GM19043 (cell line): ENCODE measurements around the gene TAF4.

Source experiments
- ATAC-seq: cut with Tn5 transposase; IDR thresholded peaks from one replicate; pipeline ENCODE4 v1.9.1; 2021; ENCODE audit warnings: low read depth; ENCODE audit not compliant: unreplicated experiment

TAF4 gene

DNA sequence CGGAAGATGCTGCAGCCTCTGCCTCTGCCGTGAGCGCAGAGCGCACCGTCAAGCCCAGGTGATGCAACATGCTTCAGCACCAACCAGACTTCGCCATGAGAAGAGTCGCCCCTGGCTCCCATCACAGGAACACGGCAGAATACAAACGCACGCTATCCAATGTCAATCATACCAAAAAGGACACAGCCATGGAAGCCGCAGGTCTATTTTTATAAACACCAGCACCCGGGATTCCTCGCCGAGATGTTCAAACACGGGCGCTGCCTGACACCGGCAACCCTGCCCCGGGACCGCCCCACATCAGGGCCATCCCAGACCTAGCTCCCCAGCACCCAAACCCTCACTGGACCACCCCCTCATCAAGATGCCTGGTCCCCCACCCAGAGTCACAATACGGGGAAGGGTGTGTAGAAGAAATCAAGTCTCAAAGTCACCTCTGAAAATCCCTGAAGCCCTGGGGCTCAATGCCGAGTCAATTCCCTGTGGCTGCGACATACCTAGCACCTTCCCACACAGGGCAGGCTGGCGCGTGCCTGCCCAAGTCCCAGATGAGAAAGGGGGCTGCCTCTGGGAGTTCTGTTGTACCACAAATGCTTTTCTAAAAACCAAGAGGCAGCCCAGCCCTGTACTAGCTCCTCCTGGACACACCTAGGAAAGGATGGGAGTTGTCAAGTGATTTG, 17.9 kb downstream of the TAF4 start:
- no peak for ATAC-seq

DNA sequence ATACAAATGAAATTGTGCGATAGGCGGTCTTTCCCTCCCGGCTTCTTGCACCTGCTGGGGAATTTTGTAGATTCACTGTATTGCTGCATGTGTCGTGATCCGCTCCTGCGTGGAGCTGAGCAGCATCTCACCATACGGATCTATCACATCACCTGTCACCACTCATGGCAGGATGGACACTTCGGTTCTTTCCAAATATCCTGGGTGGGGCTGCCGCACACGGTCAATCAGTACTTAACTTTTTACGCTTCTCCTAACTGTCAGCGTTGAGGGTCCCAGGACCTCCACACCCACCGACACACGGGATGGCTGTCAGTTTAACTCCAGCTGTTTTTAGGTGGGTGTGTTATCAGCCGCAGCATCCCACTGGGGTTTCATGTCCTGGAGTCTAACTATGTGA, 19.2 kb downstream of the TAF4 start:
- ATAC-seq = no peak

DNA sequence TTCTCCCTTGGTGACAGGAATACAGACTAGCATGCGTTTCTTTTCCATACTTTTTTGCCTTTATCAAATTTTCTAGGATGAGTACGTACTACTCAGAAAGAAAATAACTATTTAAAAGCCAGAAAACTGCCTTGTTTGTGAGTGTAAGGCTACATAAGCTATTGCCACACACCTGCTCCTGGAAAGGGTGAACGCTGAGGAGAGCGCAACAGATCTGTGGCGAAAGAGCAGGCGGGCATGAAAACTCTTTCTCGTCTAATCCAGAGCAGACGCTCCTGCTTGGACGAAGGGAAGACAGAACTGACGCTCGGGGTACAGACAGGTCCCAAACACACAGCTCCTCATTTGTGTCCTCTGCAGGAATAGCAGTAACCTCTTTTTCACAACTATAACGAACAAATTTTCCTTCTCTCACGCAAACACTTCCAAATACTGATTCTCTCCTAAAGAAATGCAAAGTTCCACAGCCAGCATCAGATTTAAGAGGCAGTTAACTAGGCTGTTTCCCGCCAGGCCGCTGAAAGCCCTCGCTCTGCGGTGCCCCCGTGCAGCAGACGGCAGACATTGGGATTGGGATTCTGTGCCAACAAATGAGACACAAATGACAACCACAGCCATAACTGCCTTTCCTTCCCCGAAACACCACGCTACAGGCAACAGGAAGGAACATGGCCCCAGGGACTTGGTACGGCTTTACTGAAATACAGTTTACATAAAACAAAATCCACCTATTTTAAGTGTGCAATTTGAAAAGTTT, 20.0 kb downstream of the TAF4 start:
- no peak for ATAC-seq

DNA sequence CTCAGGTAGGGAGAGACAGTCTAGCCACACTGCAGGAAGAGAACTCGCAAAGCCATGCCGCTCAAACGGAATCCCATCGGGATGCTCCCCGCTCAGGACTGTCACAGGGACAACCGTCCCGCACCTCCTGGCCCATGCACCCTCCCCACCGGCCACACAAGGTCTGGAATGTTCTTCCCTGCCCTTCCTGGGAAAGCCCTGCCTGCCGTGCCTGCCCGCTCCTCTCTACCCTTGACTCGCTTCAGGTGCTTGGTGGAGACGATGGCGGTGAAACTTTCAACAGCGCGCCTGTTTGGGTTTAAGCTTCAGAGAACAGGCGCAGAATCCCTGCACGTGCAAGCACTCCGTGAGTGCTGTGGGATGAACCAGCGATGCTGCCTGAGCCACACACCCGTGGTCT, 20.6 kb downstream of the TAF4 start:
- no peak for ATAC-seq

DNA sequence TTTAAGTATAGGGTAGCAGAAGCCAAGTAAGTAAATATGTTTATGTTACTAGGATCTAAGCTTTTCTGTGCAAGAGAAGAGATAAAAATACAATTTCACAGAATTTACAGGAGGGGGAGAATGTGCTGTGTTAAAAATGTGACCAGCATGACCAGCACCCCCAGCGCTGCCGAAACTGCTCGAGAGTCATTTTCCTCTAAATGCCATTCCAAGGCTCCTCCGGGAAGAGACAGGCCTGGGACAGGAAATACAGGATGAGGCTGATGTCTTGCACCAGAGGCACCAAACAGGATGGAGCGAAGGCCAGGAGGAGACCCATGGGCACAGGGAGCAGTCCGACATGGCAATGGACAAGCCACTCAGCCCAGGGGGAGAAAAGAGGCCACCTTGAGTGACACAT, 21.1 kb downstream of the TAF4 start:
- no peak for ATAC-seq

DNA sequence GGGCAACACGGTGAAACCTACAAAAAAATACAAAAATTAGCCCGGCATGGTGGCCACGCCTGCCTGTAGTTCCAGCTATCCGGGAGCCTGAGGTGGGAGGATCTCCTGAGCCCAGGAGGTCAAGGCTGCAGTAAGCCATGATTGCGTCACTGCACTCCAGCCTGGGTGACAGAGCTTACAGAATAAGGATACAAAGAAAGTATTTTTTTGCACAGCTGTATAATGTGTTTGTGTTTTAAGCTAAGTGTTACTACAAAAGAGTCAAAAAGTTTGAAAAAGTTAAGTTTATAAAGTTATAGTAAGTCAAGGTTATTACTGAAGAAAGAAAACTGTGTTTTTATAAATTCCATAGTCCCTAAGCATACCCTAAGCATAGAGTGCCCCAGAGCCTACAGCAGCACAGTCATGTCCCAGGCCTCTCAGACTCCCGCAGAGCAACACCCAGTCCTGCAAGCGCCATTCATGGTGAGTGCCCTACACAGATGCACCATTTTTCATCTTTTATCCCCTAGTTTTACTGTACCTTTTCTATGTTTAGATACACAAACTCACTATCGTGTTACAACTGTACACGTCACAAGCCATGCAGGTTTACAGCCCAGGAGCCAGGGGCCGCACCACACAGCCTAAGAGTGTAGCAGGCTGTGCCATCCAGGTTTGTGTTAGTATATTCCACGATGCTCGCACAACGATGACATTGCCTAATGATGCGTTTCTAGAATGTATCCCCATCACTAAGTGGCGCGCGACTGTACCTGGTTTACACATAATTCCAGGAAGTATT, 22.4 kb downstream of the TAF4 start:
- ATAC-seq = no peak

DNA sequence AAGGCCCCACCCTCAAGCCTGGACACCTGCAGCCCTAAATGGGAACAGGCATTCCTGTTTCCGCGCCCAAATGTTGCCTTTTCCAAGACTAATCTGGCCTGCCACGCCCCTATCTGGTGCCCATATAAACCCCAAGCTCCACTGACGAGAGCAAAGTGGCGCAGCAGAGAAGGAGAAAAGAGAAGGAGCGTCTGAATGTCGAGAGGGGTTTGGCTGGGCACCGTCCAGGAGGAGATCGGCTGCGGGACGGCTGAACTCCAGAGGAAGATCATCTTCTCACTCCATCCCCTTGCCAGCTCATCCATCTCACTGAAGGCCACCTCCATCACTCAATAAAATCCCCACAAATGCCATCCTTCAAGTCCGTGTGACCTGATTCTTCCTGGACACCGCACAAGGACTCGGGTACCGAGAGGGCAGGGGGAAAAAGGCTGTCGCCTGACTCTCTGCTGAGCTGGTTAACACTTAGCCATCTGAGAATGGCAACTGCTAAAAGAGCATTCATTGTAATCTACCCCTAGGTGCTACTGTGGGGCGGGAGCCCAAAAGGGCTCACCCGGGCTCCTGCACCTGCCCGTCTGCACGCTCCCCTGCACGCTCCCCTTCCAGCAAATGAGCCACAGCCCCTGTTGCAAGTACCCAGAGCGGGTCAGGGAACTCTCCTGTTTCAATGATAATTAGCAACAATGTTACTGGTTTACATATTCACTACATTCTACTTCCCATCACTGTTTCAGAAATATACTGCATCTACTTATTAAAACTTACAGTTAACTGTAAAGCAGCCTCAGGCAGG, 23.5 kb downstream of the TAF4 start:
- no peak for ATAC-seq

DNA sequence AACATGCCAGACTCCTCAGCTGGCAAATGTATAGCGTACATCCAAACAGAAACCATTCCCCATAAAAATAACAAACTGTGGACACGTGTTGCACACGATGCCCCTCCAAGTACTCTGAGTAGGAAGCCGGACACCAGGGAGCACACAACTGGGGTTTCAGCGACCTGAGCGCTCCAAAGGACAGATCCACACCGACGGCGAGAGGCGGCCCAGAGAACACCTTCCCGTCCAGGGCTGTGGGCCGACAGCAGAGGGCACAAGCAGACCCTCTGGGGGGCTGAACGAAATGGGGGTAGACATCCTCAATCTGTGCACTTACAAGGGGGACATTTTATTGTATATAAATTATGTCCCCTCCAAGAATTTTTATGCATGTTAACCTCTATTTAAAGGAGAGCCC, 24.7 kb downstream of the TAF4 start:
- no peak for ATAC-seq

DNA sequence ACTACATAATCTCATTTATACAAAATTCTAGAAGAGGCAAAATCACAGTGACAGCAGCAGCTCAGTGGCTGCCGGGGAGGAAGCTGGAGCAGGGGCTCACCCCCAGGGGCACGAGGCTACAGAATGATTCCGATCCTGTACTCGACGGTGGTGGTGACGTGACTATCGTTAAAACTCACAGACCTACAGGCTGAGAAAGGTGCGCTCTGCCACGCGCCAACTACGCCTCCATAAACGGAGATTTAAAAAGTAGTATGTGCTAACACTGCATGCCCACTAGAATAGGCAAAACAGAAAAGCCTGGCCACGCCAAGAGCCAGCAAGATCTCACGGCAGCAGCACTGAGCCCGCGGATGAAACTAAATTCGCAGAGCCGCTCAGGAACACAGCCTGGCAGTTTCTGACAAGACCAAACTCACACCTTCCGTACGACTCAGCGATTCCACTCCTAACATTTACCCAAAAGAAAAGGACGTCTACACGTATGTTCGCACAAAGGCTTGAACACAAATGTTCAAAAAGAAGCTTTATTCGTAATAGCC, 25.2 kb downstream of the TAF4 start:
- no peak for ATAC-seq

DNA sequence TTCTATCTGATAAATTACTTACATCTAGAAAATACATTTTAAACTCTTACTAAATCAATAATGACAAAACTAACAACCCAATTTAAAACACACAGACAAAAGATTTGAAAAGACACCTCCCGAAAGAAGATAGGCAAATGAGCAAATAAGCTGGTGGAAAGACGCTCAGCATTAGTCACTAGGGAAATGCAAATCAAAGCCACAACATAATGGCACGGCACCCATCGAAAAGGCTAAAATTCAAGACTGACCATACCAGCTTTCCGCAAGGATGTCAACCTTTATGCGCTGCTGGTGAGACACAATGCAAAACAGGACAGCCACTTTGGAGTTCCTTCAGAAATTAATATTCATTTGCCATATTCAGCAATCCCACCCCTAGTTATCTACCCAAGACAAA, 25.9 kb downstream of the TAF4 start:
- no peak for ATAC-seq

DNA sequence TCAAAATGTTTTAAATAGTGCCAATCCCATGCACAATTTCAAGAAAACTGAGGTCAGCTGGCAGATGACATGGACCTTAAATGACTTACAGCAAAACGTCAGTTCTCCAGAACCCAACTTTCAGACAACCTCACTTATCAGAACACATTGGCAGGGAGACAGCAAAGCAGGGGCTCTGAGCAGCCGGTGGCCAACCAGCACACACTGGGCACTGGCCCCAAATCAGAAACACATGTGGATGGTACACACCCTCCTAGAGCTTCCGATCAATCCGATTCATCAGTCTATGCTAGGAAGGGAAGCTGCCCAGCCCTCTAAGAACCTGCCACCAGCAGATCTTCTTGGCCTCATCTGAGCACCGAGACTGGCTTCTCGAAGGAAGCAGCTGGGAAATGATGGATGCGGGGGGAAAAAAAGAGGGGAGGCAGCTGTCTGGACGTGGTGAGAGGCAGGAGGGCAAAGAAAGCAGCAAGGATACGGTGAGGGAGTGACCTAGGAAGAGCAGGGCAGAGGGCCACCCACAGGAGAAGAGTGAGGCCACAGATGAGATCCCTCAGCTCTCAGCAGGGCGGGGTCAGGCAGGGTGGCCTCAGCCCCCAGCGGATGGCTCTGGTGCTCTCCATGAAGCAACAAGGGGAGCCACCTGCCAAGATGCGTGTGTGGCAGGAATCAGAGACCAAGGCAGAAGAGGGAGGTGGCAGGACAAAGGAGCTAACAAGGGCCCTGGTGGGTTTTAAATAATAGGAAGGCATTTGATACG, 32.9 kb downstream of the TAF4 start:
- ATAC-seq = no peak

DNA sequence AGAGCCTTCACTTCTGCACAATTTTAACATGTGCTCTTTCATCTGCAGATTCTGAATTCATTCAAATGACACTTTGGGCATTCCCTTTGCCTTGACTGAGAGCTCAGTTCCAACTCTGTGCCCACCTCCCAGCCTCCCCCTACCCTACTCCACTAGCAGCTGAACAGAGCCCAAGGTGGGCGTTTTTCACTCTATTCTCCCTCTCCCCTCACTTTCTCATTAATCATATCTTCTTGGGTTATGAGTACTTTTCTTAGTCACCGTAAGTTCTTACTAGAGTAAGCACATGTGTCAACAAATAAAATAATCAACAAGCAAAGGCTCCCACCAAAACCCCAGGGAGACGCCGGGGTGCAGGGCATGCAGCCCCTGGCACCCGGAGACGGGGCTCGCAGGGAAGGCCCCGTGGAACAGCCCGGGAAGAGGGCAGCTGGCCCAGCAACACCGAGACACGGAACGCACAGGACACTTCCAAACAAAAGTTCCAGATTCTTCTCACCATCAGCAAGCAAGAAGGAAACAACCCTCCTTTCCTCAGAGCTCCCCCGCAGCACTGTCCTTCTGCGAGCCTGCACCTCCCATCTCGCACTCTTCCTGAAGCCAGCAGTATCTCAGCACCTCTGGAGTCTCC, 34.1 kb downstream of the TAF4 start:
- no peak for ATAC-seq

DNA sequence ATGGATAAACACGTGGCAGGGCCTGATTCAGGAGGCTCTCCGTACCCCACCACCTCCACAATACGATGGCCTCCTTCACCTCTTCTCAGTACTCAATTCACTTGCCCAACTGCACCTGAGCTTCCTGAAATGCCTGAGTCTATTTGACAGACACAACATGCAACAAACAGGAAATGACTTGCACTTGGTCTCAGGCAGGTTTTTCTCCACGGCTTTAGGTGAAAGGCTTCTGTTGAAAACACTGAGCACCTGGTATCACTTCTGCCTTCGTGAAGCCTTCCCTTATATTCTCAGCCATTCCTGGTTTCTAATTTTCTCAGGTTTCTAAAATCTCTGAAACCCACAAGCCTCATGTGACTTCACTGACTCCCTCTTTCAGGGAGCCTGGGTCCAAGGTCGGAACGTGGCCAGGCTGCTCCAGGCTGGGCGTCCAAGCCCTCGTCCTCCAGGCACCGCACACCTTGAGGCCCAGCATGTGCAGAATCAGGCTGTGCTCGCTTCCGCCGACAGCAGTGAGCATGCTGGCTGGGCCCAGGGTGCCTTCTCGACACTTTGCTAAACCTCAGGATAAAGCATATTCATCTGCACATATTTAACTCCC, 34.7 kb downstream of the TAF4 start:
- ATAC-seq = peak; percentile 49

DNA sequence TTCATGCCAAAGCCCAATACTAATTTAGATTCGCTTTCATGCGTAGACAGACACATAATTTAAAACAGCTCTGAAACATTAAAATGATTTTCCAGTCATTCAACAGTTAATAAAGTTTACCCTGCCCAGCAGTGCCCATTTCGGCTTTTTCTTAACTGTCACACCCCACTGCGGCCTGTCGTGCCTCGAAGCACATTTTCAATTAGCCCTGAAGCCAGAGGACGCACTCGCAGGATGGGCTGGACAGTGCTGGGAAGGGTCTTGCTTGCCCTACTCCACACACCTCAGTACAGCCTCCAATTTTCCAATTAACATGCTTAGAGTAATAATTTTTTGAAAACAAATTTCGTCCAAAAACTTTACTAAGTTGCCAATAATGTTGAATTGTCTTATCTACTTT, 35.3 kb downstream of the TAF4 start:
- no peak for ATAC-seq

DNA sequence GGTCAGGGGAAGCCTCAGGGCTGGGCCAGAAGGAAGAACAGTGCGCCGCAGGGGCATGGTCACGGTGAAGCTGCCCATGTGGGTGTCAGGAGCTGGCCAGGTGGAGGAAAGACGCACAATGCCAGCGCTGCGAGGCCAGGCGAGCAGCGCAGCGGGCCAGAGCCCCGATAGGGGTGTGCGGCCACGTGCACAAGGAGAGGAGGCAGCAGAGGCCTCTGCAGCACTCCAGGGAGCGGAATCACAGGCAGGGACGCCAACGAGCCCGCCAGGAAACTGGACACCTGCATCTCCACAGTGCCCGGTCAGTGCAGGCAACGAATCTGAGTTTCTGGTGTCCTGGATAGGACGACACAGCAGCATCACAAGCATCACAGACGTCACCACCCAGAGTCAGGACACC, 35.7 kb downstream of the TAF4 start:
- ATAC-seq = no peak

DNA sequence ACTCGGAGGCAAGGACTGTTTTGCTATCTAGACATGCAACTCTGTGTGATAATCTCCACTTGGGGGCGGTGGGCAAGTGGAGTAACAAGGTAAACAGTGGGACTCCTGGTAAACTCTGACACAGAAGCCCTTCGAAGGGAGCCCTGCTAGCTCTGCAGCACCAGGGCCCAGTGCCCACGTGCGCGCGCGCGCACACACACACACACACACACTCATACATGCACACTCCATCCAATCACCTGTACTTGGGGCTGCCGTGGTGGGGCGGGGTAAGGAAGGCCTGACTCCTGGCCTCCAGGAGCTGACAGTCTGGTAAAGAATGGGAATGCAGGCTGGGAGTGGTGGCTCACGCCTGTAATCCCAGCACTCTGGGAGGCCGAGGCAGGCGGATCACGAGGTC, 36.4 kb downstream of the TAF4 start:
- no peak for ATAC-seq

DNA sequence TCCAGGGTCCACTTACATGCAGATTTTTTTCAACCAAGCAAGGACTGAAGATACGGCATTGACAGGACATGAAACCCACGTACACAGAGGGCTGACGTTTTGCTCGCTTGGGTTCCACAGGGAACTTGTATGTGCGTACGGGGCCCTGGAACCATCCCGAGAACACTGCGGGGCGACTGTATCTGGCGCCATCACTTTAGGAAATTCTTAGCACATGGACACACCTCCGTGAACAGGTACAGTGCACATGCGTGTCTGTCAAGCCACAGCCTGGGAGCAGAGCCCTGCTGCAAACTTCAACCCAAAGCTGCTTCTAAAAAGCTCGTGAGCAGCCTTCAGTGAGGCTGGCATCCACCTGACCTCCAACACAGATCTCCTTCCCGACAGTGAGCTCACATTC, 37.3 kb downstream of the TAF4 start:
- ATAC-seq = no peak

DNA sequence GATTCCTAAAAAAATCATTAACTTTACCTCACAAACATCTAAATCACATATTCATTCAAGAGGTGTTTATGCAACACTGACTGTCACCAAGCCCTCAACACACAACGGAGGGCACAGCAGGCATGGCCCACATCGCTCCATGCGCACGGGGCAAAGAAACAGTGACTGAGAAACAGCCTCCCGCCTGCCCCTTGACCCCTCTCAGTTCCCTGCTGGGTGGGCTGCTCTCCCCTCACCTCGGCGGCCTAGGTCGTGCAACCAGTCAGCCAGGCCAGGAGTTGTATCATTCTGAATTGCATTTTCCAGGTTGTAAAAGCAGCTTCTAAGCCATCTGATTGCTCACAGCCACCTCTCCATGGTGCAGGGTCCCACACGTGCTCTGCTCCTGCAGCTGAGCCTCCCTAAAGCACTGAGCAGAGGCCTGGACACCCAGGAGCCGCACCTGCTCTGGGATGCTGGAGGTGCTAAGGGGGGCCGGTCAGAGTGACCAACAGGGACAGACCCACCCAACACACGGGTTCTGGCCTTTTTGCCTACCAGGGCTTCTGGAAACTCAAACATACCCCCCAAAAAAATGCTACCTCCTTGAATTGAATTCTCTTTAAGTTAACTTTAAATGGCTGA, 37.9 kb downstream of the TAF4 start:
- no peak for ATAC-seq

DNA sequence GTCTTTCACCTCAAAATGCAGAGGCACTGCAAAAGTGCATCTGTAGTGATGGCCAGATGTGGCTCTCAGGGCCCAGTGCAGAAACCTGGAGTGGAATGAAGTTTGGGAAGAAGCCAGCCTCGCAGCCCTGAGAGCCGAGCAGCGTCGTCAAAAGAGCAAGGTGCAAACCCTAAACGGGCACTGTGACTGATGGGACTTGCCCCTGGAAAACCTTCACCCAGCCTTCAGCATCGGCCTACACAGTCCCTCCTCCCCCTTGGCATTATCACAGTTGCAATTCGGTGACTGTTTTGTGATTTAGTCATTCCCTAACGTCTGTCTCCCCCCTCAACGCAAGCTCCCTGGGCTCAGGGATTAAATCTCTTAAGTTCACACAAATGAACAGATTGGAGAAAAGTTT, 38.6 kb downstream of the TAF4 start:
- no peak for ATAC-seq
